Neural cell (in vitro differentiated cells): ENCODE data around the gene LRRIQ4. TPM values are rescaled to one million over a fixed set of nuclear protein-coding genes. Genes with fewer than 3 reads are reported as not detected.

Experiments
- H2AFZ ChIP-seq: fragments of 200-600, 300-800 bp; sonication (generic), shearing (Covaris generic); 2 replicates; pipeline ENCODE4 v1.6.0; 2014; ENCODE audit warnings: low read depth, mild to moderate bottlenecking, antibody characterized with exemption, low read length, moderate library complexity
- H3F3A ChIP-seq: fragments of 200-600 bp; shearing (Covaris generic); 2 replicates; pipeline ENCODE4 v1.6.1; 2016; ENCODE audit warnings: mild to moderate bottlenecking, moderate library complexity, mixed read lengths, antibody characterized with exemption, low read length; ENCODE audit not compliant: insufficient read depth, poor library complexity, severe bottlenecking
- H3K27ac ChIP-seq: fragments of 200-600, 300-800 bp; sonication (generic), shearing (Covaris generic); 2 replicates; pipeline ENCODE4 v1.5.1; 2014; ENCODE audit warnings: mild to moderate bottlenecking, low read length, moderate library complexity
- H3K27me3 ChIP-seq: fragments of 300-800, 200-600 bp; sonication (generic), shearing (Covaris generic); 2 replicates; pipeline ENCODE4 v1.6.0; 2014; ENCODE audit warnings: mild to moderate bottlenecking, low read depth, low read length, moderate library complexity; ENCODE audit not compliant: insufficient read depth
- H3K36me3 ChIP-seq: fragments of 300-800, 200-600 bp; sonication (generic), shearing (Covaris generic); 2 replicates; pipeline ENCODE4 v1.5.1; 2014; ENCODE audit warnings: mild to moderate bottlenecking, antibody characterized with exemption, low read length, moderate library complexity; ENCODE audit not compliant: insufficient read depth
- H3K4me2 ChIP-seq: fragments of 300-800, 200-600 bp; sonication (generic), shearing (Covaris generic); 2 replicates; pipeline ENCODE4 v1.6.0; 2014; ENCODE audit warnings: mild to moderate bottlenecking, low read length
- H3K4me3 ChIP-seq: fragments of 300-800, 200-600 bp; sonication (generic), shearing (Covaris generic); 2 replicates; pipeline ENCODE4 v1.5.1; 2014; ENCODE audit warnings: mild to moderate bottlenecking, low read length, moderate library complexity
- H3K79me2 ChIP-seq: fragments of 200-600 bp; shearing (Covaris generic); replicated peaks from 2 replicates; pipeline ENCODE4 v1.6.0; 2014; ENCODE audit warnings: mild to moderate bottlenecking, low read length, moderate library complexity; ENCODE audit not compliant: insufficient read depth
- H3K9ac ChIP-seq: fragments of 300-800, 200-600 bp; sonication (generic), shearing (Covaris generic); 2 replicates; pipeline ENCODE4 v1.6.1; 2016; ENCODE audit warnings: mild to moderate bottlenecking, low read length, mixed read lengths
- H3K9me2 ChIP-seq: fragments of 200-600 bp; shearing (Covaris generic); 2 replicates; pipeline ENCODE4 v1.6.1; 2016; ENCODE audit warnings: mild to moderate bottlenecking, low read length, mixed read lengths; ENCODE audit not compliant: insufficient read depth
- H3K9me3 ChIP-seq: fragments of 200-600, 300-800 bp; sonication (generic), shearing (Covaris generic); 2 replicates; pipeline ENCODE4 v1.6.1; 2016; ENCODE audit warnings: mild to moderate bottlenecking, mixed run types, low read length, moderate library complexity, mixed read lengths
- H4K20me1 ChIP-seq: fragments of 200-600 bp; shearing (Covaris generic); 2 replicates; pipeline ENCODE4 v1.6.1; 2016; ENCODE audit warnings: mild to moderate bottlenecking, mixed run types; ENCODE audit not compliant: insufficient read depth
- MXI1 ChIP-seq: fragments of 450-650 bp; conservative IDR thresholded peaks from 2 replicates; pipeline ENCODE4 v1.6.1; 2014; ENCODE audit warnings: antibody characterized with exemption, mild to moderate bottlenecking; ENCODE audit not compliant: poor library complexity, severe bottlenecking
- POLR2AphosphoS5 ChIP-seq: IDR thresholded peaks from 2 replicates; pipeline ENCODE4 v1.6.1; 2012
- RAD21 ChIP-seq: fragments of 450-650 bp; conservative IDR thresholded peaks from 2 replicates; pipeline ENCODE4 v1.6.1; 2014; ENCODE audit warnings: antibody characterized with exemption, mild to moderate bottlenecking, moderate library complexity
- REST ChIP-seq: IDR thresholded peaks from 2 replicates; pipeline ENCODE4 v1.6.1; 2012; ENCODE audit warnings: borderline replicate concordance
- SMC3 ChIP-seq: fragments of 450-650 bp; conservative IDR thresholded peaks from 2 replicates; pipeline ENCODE4 v1.6.1; 2014; ENCODE audit warnings: antibody characterized with exemption, mild to moderate bottlenecking, moderate library complexity; ENCODE audit not compliant: poor library complexity
- TAF1 ChIP-seq: IDR thresholded peaks from 2 replicates; pipeline ENCODE4 v1.6.1; 2012; ENCODE audit warnings: low read depth
- polyA plus RNA-seq: library from polyadenylated mRNA; depleted of rRNA; stranded (reverse); fragments of >200 nt; gene quantifications from 2 replicates; pipeline ENCODE4 v1.2.3, GENCODE V29; 2014
- TF ChIP-seq, protein P1 (sequence below): fragments of 450-650 bp; IDR thresholded peaks from 2 replicates; pipeline ENCODE4 v1.5.1; 2014; ENCODE audit warnings: antibody characterized with exemption, mild to moderate bottlenecking, moderate library complexity; ENCODE audit not compliant: poor library complexity, severe bottlenecking

LRRIQ4 gene
- polyA plus RNA-seq, 1 donor from 2014 or later, result not detected

GRCh38 chr3:169764882-169765612, 47.6 kb upstream of the LRRIQ4 start, which contains the start of gene TERC:
Gene TERC, minus strand, starts transcription at chr3:169765060.
- no peak within 1 kb of the TSS for H3K4me2 ChIP-seq

GRCh38 chr3:169769287-169770181, 43.1 kb upstream of the LRRIQ4 start, which contains the start of gene ACTRT3:
Gene ACTRT3, minus strand, starts transcription at chr3:169769561. Its CDS starts 41 bp downstream, at chr3:169769520.
- H3K9ac ChIP-seq, result no peak within 1 kb of the TSS
- peaks cover 14% of the 10 kb centered on the region for H3K27me3 ChIP-seq
- no peaks in the 10 kb centered on the region for H4K20me1 ChIP-seq
- no peak within 1 kb of the TSS for H3K27ac ChIP-seq
- no peaks in the 10 kb centered on the region for H3K36me3 ChIP-seq
- no peaks in the 10 kb centered on the region for H3F3A ChIP-seq
- peaks cover 6% of the 10 kb centered on the region for H3K9me3 ChIP-seq
- H3K79me2 ChIP-seq, result peaks cover 5% of the 10 kb centered on the region
- H3K9me2 ChIP-seq, result no peaks in the 10 kb centered on the region
- no peak within 1 kb of the TSS for H3K4me2 ChIP-seq
- TF ChIP-seq POLR2AphosphoS5, result no peak
- no peak for TF ChIP-seq MXI1
- peak within 1 kb of the TSS; percentile 59 for H3K4me3 ChIP-seq
- H2AFZ ChIP-seq, result no peak within 1 kb of the TSS

More at GRCh38 chr3:169764882-169765612, 47.6 kb upstream of the LRRIQ4 start, which contains the start of gene TERC:
- Histone ChIP-seq H3K9ac (peak within 1 kb of the TSS; percentile 29), H3K9me2 (no peaks in the 10 kb centered on the region), H3K27me3 (peaks cover 18% of the 10 kb centered on the region), H3K36me3 (no peaks in the 10 kb centered on the region), H3K79me2 (no peaks in the 10 kb centered on the region), H2AFZ (no peak within 1 kb of the TSS), H3K27ac (no peak within 1 kb of the TSS), H3K9me3 (peaks cover 6% of the 10 kb centered on the region), H4K20me1 (no peaks in the 10 kb centered on the region), H3F3A (no peaks in the 10 kb centered on the region), H3K4me3 (peak within 1 kb of the TSS; percentile 54)
- TF ChIP-seq RAD21, result no peak
- no peak for TF ChIP-seq TAF1
- TF ChIP-seq POLR2AphosphoS5, result no peak
- no peak for TF ChIP-seq REST
- no peak for TF ChIP-seq SMC3
- TF ChIP-seq, protein P1, sequence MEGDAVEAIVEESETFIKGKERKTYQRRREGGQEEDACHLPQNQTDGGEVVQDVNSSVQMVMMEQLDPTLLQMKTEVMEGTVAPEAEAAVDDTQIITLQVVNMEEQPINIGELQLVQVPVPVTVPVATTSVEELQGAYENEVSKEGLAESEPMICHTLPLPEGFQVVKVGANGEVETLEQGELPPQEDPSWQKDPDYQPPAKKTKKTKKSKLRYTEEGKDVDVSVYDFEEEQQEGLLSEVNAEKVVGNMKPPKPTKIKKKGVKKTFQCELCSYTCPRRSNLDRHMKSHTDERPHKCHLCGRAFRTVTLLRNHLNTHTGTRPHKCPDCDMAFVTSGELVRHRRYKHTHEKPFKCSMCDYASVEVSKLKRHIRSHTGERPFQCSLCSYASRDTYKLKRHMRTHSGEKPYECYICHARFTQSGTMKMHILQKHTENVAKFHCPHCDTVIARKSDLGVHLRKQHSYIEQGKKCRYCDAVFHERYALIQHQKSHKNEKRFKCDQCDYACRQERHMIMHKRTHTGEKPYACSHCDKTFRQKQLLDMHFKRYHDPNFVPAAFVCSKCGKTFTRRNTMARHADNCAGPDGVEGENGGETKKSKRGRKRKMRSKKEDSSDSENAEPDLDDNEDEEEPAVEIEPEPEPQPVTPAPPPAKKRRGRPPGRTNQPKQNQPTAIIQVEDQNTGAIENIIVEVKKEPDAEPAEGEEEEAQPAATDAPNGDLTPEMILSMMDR, result no peak
